IMR-90 (cell line): Measurements from ENCODE around the gene BAZ2A. TPM values are rescaled to one million over a fixed set of nuclear protein-coding genes. Genes with fewer than 3 reads are reported as not detected.

ENCODE experiments used
- ATAC-seq: fragments of 200-7000 bp; cut with Tn5 transposase; 2 replicates; pipeline ENCODE4 v1.9.1; 2020; ENCODE audit warnings: low read depth, mild to moderate bottlenecking, moderate library complexity
- BruUV-seq: library from RNA; stranded (reverse); fragments of 400-500 nt; replicated peaks from 2 replicates; lab custom pipeline; 2021; lab: Mats Ljungman, UMichigan
- CTCF ChIA-PET: fragments of 300-600 bp; formaldehyde crosslinking; extraction: SDS; loops from one replicate; lab custom pipeline; 2021; ENCODE audit warnings: antibody characterized with exemption; lab: Yijun Ruan, JAX
- POLR2A ChIA-PET: fragments of 300-600 bp; sonication (Branson Sonifier 250); formaldehyde crosslinking; loops from one replicate; lab custom pipeline; 2022; ENCODE audit warnings: antibody characterized with exemption; ENCODE audit not compliant: unreplicated experiment; lab: Charles Lee
- DNase-seq: peaks from one replicate; pipeline ENCODE4 v3.0.0; 2013
- H2AFZ ChIP-seq: replicated peaks from 2 replicates; pipeline ENCODE3; 2013; ENCODE audit warnings: low read length, mild to moderate bottlenecking; ENCODE audit not compliant: poor library complexity
- H2AK5ac ChIP-seq: 2 replicates; pipeline ENCODE4 v1.6.1; 2013; ENCODE audit warnings: low read depth, low read length, inconsistent platforms
- H2AK9ac ChIP-seq: replicated peaks from 2 replicates; pipeline ENCODE3; 2013; ENCODE audit warnings: mild to moderate bottlenecking, low read depth, low read length, moderate library complexity; ENCODE audit not compliant: poor library complexity
- H2BK120ac ChIP-seq: 2 replicates; pipeline ENCODE4 v1.6.1; 2013; ENCODE audit warnings: low read depth, low read length, inconsistent platforms
- H2BK15ac ChIP-seq: 3 replicates; pipeline ENCODE4 v1.6.1; 2013; ENCODE audit warnings: low read depth, low read length, inconsistent platforms
- H2BK20ac ChIP-seq: 2 replicates; pipeline ENCODE4 v1.6.1; 2013; ENCODE audit warnings: low read depth, mild to moderate bottlenecking, inconsistent platforms, low read length, moderate library complexity
- H2BK5ac ChIP-seq: 2 replicates; pipeline ENCODE4 v1.6.1; 2013; ENCODE audit warnings: mild to moderate bottlenecking, low read depth, low read length, inconsistent platforms; ENCODE audit not compliant: poor library complexity, severe bottlenecking
- H3K14ac ChIP-seq: replicated peaks from 2 replicates; pipeline ENCODE4 v1.6.1; 2013; ENCODE audit warnings: low read depth, low read length, inconsistent platforms
- H3K18ac ChIP-seq: 2 replicates; pipeline ENCODE4 v1.6.1; 2013; ENCODE audit warnings: low read depth, low read length, control low read depth
- H3K23ac ChIP-seq: 2 replicates; pipeline ENCODE4 v1.6.1; 2013; ENCODE audit warnings: low read depth, low read length, inconsistent platforms
- H3K27ac ChIP-seq: 2 replicates; pipeline ENCODE4 v1.5.1; 2013; ENCODE audit warnings: mild to moderate bottlenecking, control low read depth, low read length; ENCODE audit not compliant: insufficient read depth
- H3K27me3 ChIP-seq: 2 replicates; pipeline ENCODE4 v1.6.1; 2013; ENCODE audit warnings: low read length; ENCODE audit not compliant: control insufficient read depth, insufficient read depth
- H3K36me3 ChIP-seq: 2 replicates; pipeline ENCODE4 v1.6.1; 2013; ENCODE audit warnings: low read length, mixed read lengths; ENCODE audit not compliant: control insufficient read depth, insufficient read depth
- H3K4ac ChIP-seq: 2 replicates; pipeline ENCODE4 v1.6.1; 2013; ENCODE audit warnings: low read depth, low read length, inconsistent platforms
- H3K4me1 ChIP-seq: 2 replicates; pipeline ENCODE4 v1.6.1; 2013; ENCODE audit warnings: low read length, mixed read lengths; ENCODE audit not compliant: control insufficient read depth, insufficient read depth
- H3K4me2 ChIP-seq: 2 replicates; pipeline ENCODE4 v1.6.1; 2013; ENCODE audit warnings: low read depth, mild to moderate bottlenecking, control low read depth, low read length, moderate library complexity
- H3K4me3 ChIP-seq: 2 replicates; pipeline ENCODE4 v1.5.1; 2013; ENCODE audit warnings: low read depth, mild to moderate bottlenecking, control low read depth, low read length, moderate library complexity; ENCODE audit not compliant: insufficient read depth
- H3K56ac ChIP-seq: 2 replicates; pipeline ENCODE4 v1.6.1; 2013; ENCODE audit warnings: low read length, inconsistent platforms; ENCODE audit not compliant: insufficient read depth; ENCODE audit errors: extremely low read depth
- H3K79me1 ChIP-seq, 2 experiments: 2 replicates each; pipeline ENCODE4 v1.6.1; 2013; ENCODE audit warnings: low read length in 2 of 2, inconsistent platforms in 1 of 2, low read depth in 1 of 2
- H3K9ac ChIP-seq: 2 replicates; pipeline ENCODE4 v1.6.1; 2013; ENCODE audit warnings: low read depth, low read length, control low read depth
- H3K9me1 ChIP-seq: 2 replicates; pipeline ENCODE4 v1.6.1; 2013; ENCODE audit warnings: low read length, inconsistent platforms; ENCODE audit not compliant: insufficient read depth
- H3K9me3 ChIP-seq: 2 replicates; pipeline ENCODE4 v1.6.1; 2013; ENCODE audit warnings: low read length; ENCODE audit not compliant: control insufficient read depth, insufficient read depth
- H4K20me1 ChIP-seq: 2 replicates; pipeline ENCODE4 v1.6.1; 2013; ENCODE audit warnings: low read length, inconsistent platforms; ENCODE audit not compliant: insufficient read depth
- H4K5ac ChIP-seq: 2 replicates; pipeline ENCODE4 v1.6.1; 2013; ENCODE audit warnings: mild to moderate bottlenecking, low read depth, low read length, control low read depth
- H4K8ac ChIP-seq, 2 experiments: 2 replicates each; pipeline ENCODE4 v1.6.1; 2013; ENCODE audit warnings: low read depth in 2 of 2, low read length in 2 of 2, control low read depth in 1 of 2, inconsistent platforms in 1 of 2
- H4K91ac ChIP-seq: 2 replicates; pipeline ENCODE4 v1.6.1; 2013; ENCODE audit warnings: low read depth, low read length, inconsistent platforms; ENCODE audit not compliant: insufficient read depth
- MAZ ChIP-seq: IDR thresholded peaks from 2 replicates; pipeline ENCODE4 v1.6.1; 2012; ENCODE audit warnings: low read depth, mild to moderate bottlenecking, low read length, improper control_type of control experiment, moderate library complexity, borderline replicate concordance
- MXI1 ChIP-seq: IDR thresholded peaks from 2 replicates; pipeline ENCODE4 v1.6.1; 2012; ENCODE audit warnings: low read depth, mild to moderate bottlenecking, low read length, moderate library complexity, borderline replicate concordance
- RCOR1 ChIP-seq: IDR thresholded peaks from 2 replicates; pipeline ENCODE4 v1.6.1; 2012; ENCODE audit warnings: mild to moderate bottlenecking, low read length, improper control_type of control experiment; ENCODE audit not compliant: insufficient replicate concordance
- WGBS, 2 experiments: methylation state at CpG; one replicate each; pipeline versions ENCODE4 v1.1.5 to v1.1.7; 2013; ENCODE audit warnings: missing lambda C conversion rate in 2 of 2; ENCODE audit not compliant: insufficient read length in 1 of 2; ENCODE audit errors: extremely low coverage in 2 of 2; 5-methylcytosine and 5-hydroxymethylcytosine counted together
- dilution Hi-C: fragments of 300-500 bp; cut with HindIII; formaldehyde crosslinking; loops from one replicate; pipeline ENCODE4 v1.14.3; 2018; ENCODE audit warnings: low sequenced_read_pairs; ENCODE audit not compliant: unreplicated experiment
- in situ Hi-C: fragments of 300-500 bp; cut with MboI; formaldehyde crosslinking; loops from 3 replicates; pipeline ENCODE4 v1.14.3; 2019; ENCODE audit warnings: low sequenced_read_pairs, inconsistent platforms, mixed read lengths
- intact Hi-C: fragments of 100-400 bp; cut with micrococcal nuclease; formaldehyde crosslinking; loops from 2 replicates; pipeline ENCODE4 v1.10.0; 2022
- polyA plus RNA-seq, 3 experiments: library from polyadenylated mRNA; depleted of rRNA; stranded (reverse); fragments of >200 nt; gene quantifications; 2 replicates each; pipeline ENCODE4 v1.2.3, GENCODE V29; 2012; ENCODE audit warnings: low replicate concordance in 1 of 3
- total RNA-seq: library from RNA; depleted of rRNA; stranded (reverse); fragments of >200 nt; gene quantifications from 2 replicates; pipeline ENCODE4 v1.2.3, GENCODE V29; 2012

BAZ2A gene
- total and polyA plus RNA-seq, 2 of the 4 experiments (the other 2 are of a cell fraction), result 15.4 to 42.8 TPM

GRCh38 chr12:56599797-56600196, 30.3 kb downstream of the BAZ2A start:
- Histone ChIP-seq H3K4me2 (no peak overlapping the region), H3K27ac (no peak overlapping the region), H3K18ac (no peak overlapping the region), H3K56ac (no peak overlapping the region), H3K9ac (no peak overlapping the region), H4K5ac (no peak overlapping the region), H4K20me1 (peaks cover 9% of the 10 kb centered on the region; the same call in 1 of the 2 replicates), H3K36me3 (peaks cover 78% of the 10 kb centered on the region), H3K14ac (no peak overlapping the region), H2AK5ac (no peak overlapping the region), H3K4me3 (no peak overlapping the region), H2AK9ac (no peak overlapping the region), H2AFZ (no peak overlapping the region), H3K79me1 (peaks cover 0 to 26% of the 10 kb centered on the region in 2 experiments; a peak in 3 of 4 replicates), H4K8ac (no peak overlapping the region), H2BK120ac (no peak overlapping the region), H3K9me3 (no peaks in the 10 kb centered on the region), H4K91ac (no peak overlapping the region), H3K27me3 (no peaks in the 10 kb centered on the region), H2BK20ac (no peak overlapping the region), H3K23ac (no peak overlapping the region), H2BK5ac (no peak overlapping the region), H3K9me1 (no peaks in the 10 kb centered on the region), H2BK15ac (no peak overlapping the region), H3K4me1 (peaks cover 6% of the 10 kb centered on the region; the same call in 1 of the 2 replicates), H3K4ac (no peak overlapping the region)
- intact Hi-C loops (loop anchor here (5.0 kb wide), 1 partner anchor 38 kb away; no protein-coding TSS in a partner anchor), in situ Hi-C loops (no loop called here), dilution Hi-C loops (no loop called here)
- TF ChIP-seq RCOR1, result no peak
- TF ChIP-seq MXI1, result no peak
- TF ChIP-seq MAZ, result no peak
- ATAC-seq (no peak), DNase-seq (no peak)
- POLR2A ChIA-PET, result no interaction called here
- BruUV-seq, result no TSS peak
- no CpG with 5 or more reads among the region's 10 CpGs for WGBS, 2 experiments
- CTCF ChIA-PET, result no interaction called here
